Gastroesophageal sphincter (tissue), 4 donors: ENCODE measurements around the gene ANKS1A. TPM values are rescaled to one million over a fixed set of nuclear protein-coding genes. Genes with fewer than 3 reads are reported as not detected.

Source experiments
- ATAC-seq: fragments of 150-250 bp; one replicate; pipeline ENCODE4 v1.9.1; 2016; ENCODE audit warnings: mild to moderate bottlenecking, moderate library complexity
- H3K27ac ChIP-seq, 4 donors: fragments of 200-600 bp; sonication (generic) in 3 of 4; 1 replicate in 3 of 4; 2 replicates in 1 of 4; pipeline ENCODE4 v1.5.1; 2016 to 2019
- H3K27me3 ChIP-seq: fragments of 200-600 bp; sonication (generic); one replicate; pipeline ENCODE4 v1.5.1; 2019
- H3K36me3 ChIP-seq, 2 donors: fragments of 200-600 bp; sonication (generic); one replicate each; pipeline ENCODE4 v1.5.1; 2019; ENCODE audit warnings: control low read depth in 1 of 2
- H3K4me1 ChIP-seq, 3 donors: fragments of 200-600 bp; sonication (generic); 1 replicate in 2 of 3; 2 replicates in 1 of 3; pipeline ENCODE4 v1.5.1; 2016 to 2019; ENCODE audit warnings: control low read depth in 2 of 3
- H3K4me3 ChIP-seq, 2 donors: fragments of 200-600 bp; sonication (generic); one replicate each; pipeline ENCODE4 v1.5.1; 2019; ENCODE audit warnings: mild to moderate bottlenecking in 1 of 2, moderate library complexity in 1 of 2
- H3K9me3 ChIP-seq, 3 donors: fragments of 200-600 bp; sonication (generic); one replicate each; pipeline ENCODE4 v1.5.1; 2017 to 2019; ENCODE audit warnings: control low read depth in 2 of 3
- CTCF ChIP-seq, 4 experiments: fragments of 200-600 bp in 2 of 4; fragments of 450-650 bp in 2 of 4; sonication (generic) in 1 of 4; IDR thresholded peaks; one replicate each; pipeline ENCODE4 v1.5.1; 2017 to 2019; ENCODE audit warnings: antibody characterized with exemption in 4 of 4, mild to moderate bottlenecking in 2 of 4, moderate library complexity in 2 of 4
- EP300 ChIP-seq: sonication (generic); formaldehyde crosslinking; IDR thresholded peaks from one replicate; pipeline ENCODE4 v1.6.1; 2017; ENCODE audit warnings: antibody characterized with exemption, mild to moderate bottlenecking
- POLR2A ChIP-seq, 2 donors: fragments of 450-650 bp; IDR thresholded peaks; one replicate each; pipeline ENCODE4 v1.6.1; 2017; ENCODE audit warnings: antibody characterized with exemption in 2 of 2, mild to moderate bottlenecking in 2 of 2, moderate library complexity in 1 of 2
- POLR2AphosphoS5 ChIP-seq: sonication (generic); formaldehyde crosslinking; IDR thresholded peaks from one replicate; pipeline ENCODE4 v1.6.1; 2017; ENCODE audit warnings: antibody characterized with exemption
- WGBS, 2 donors: methylation state at CpG; one replicate each; pipeline ENCODE4 v1.1.5; 2018; ENCODE audit warnings: low coverage in 1 of 2; 5-methylcytosine and 5-hydroxymethylcytosine counted together
- total RNA-seq, 4 donors: library from RNA; depleted of rRNA; stranded (reverse); fragments of >200 nt; gene quantifications; one replicate each; pipeline ENCODE4 v1.1.0, GENCODE V29; 2016

The ANKS1A gene
- total RNA-seq, 4 donors from 2014 or later, result 52.0 to 135 (median 88.4) TPM

- Histone ChIP-seq H3K4me3 (no peak overlapping the region), H3K27ac (peak overlapping the region in 2 of 4 donors; percentile 57 to 68), H3K27me3 (no peaks in the 10 kb centered on the region), H3K4me1 (peaks cover 0 to 44% (median 12%) of the 10 kb centered on the region in 3 donors), H3K36me3 (peaks cover 0 to 99% of the 10 kb centered on the region in 2 donors), H3K9me3 (no peaks in the 10 kb centered on the region)
- no peak for ATAC-seq
- TF ChIP-seq CTCF (IDR thresholded peaks at IDR 0.05), result no peak
- TF ChIP-seq EP300, result no peak
- TF ChIP-seq POLR2A (IDR thresholded peaks at IDR 0.05), result no peak
- TF ChIP-seq POLR2AphosphoS5, result no peak
- WGBS, 2 donors, result no CpG with 5 or more reads among the region's 20 CpGs
Observed at GRCh38 chr6:35078226-35078850, 189.3 kb downstream of the ANKS1A start.

- no peak for ATAC-seq
- no CpG with 5 or more reads among the region's 11 CpGs for WGBS, 2 donors
- Histone ChIP-seq H3K27ac (peak overlapping the region in 2 of 4 donors; percentile 57 to 68), H3K9me3 (no peaks in the 10 kb centered on the region), H3K36me3 (peaks cover 0 to 99% of the 10 kb centered on the region in 2 donors), H3K4me3 (no peak overlapping the region), H3K27me3 (no peaks in the 10 kb centered on the region), H3K4me1 (peaks cover 0 to 45% (median 12%) of the 10 kb centered on the region in 3 donors)
- TF ChIP-seq POLR2A (IDR thresholded peaks at IDR 0.05) (peak in 1 of 2 donors; percentile 8), EP300 (no peak), CTCF (IDR thresholded peaks at IDR 0.05) (no peak), POLR2AphosphoS5 (no peak)
Observed at GRCh38 chr6:35078896-35079295, 189.8 kb downstream of the ANKS1A start.

GRCh38 chr6:35079311-35080000 is 190.4 kb downstream of the ANKS1A start:
- 100% methylated on average over 3 of the region's 23 CpGs; no CpG with 5 or more reads in 1 of the 2 donors for WGBS, 2 donors
- Histone ChIP-seq H3K27me3 (no peaks in the 10 kb centered on the region), H3K36me3 (peaks cover 0 to 99% of the 10 kb centered on the region in 2 donors), H3K4me1 (peaks cover 0 to 50% (median 12%) of the 10 kb centered on the region in 3 donors), H3K27ac (peak overlapping the region in 3 of 4 donors; percentile 31 to 72 (median 68)), H3K4me3 (no peak overlapping the region), H3K9me3 (no peaks in the 10 kb centered on the region)
- TF ChIP-seq POLR2A (IDR thresholded peaks at IDR 0.05), result no peak
- TF ChIP-seq POLR2AphosphoS5, result no peak
- no peak for TF ChIP-seq CTCF (IDR thresholded peaks at IDR 0.05)
- no peak for TF ChIP-seq EP300
- no peak for ATAC-seq

GRCh38 chr6:35080016-35080680 is 191.1 kb downstream of the ANKS1A start:
- Histone ChIP-seq H3K4me1 (peaks cover 0 to 54% (median 12%) of the 10 kb centered on the region in 3 donors), H3K27ac (peak overlapping the region in 3 of 4 donors; percentile 68 to 72 (median 68))

More at GRCh38 chr6:35080016-35080680, 191.1 kb downstream of the ANKS1A start:
- peaks cover 0 to 99% of the 10 kb centered on the region in 2 donors for H3K36me3 ChIP-seq
- no peak overlapping the region for H3K4me3 ChIP-seq
- no peak for TF ChIP-seq POLR2AphosphoS5
- no peak for TF ChIP-seq CTCF (IDR thresholded peaks at IDR 0.05)
- no peaks in the 10 kb centered on the region for H3K27me3 ChIP-seq
- no peak for ATAC-seq
- 80 to 88% methylated on average over 1 to 7 of the region's 13 CpGs for WGBS, 2 donors
- H3K9me3 ChIP-seq, result no peaks in the 10 kb centered on the region
